NB4 (cell line): ENCODE results near the gene LGALS8.

Experiments
- CTCF ChIP-seq: IDR thresholded peaks from one replicate; pipeline ENCODE4 v1.5.1; 2012; ENCODE audit warnings: low read depth, low read length
- MAX ChIP-seq: IDR thresholded peaks from 2 replicates; pipeline ENCODE4 v1.6.1; 2011; ENCODE audit warnings: low read depth, low read length
- MYC ChIP-seq: IDR thresholded peaks from 2 replicates; pipeline ENCODE4 v1.6.1; 2011; ENCODE audit warnings: low read depth, low read length
- POLR2A ChIP-seq: IDR thresholded peaks from 2 replicates; pipeline ENCODE4 v1.6.1; 2011; ENCODE audit warnings: mild to moderate bottlenecking; ENCODE audit not compliant: insufficient read length; ENCODE audit errors: extremely low read depth

GRCh38 chr1:236534151-236534651 lies 10.4 kb downstream of the LGALS8 start:
- TF ChIP-seq CTCF (no peak), POLR2A (no peak), MYC (no peak), MAX (no peak)
